ENCODE data around the gene POU2F3.

The POU2F3 gene

DNA sequence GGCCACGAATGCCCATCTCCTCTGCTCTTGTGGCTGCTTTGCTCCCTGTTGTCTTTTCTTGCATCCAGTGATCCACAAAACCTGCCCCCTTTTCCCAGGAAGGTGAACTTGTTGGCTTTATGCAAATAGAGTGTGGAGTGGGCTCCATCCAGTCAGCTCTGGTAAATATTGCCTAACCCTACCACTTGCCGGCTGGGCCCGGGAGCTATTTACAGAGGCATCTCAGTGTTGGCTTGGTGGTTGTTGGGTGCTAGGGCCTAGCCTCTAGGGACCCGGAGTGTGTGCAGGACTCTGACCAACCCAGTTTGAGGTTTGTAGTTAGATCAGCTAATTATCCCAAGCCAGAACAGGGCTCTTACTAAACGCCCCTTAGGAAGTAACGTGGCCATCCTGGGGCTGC is 44.3 kb downstream of the POU2F3 start:
- no peak for DNase-seq (ENCODE audit: low read depth)

DNA sequence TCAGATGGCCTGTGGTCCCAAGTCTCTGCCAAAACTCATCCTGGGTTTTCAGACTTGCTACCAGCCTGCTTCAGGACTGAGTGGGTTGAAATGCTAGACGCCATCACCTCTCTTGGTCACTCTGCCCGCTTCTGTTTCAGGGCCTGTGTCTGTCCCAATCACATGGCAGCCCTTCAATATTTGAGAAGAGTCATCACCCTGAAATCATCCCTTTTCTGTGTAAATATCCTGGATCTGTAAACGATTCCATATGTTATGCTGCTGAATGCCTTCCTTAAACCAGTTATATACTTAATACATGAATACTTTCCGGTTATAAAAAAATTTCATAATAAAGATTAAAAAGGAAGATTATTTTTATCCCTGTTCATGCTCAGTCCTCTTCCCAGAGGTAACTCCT is 45.3 kb downstream of the POU2F3 start:
- no peak for DNase-seq (ENCODE audit: low read depth)

DNA sequence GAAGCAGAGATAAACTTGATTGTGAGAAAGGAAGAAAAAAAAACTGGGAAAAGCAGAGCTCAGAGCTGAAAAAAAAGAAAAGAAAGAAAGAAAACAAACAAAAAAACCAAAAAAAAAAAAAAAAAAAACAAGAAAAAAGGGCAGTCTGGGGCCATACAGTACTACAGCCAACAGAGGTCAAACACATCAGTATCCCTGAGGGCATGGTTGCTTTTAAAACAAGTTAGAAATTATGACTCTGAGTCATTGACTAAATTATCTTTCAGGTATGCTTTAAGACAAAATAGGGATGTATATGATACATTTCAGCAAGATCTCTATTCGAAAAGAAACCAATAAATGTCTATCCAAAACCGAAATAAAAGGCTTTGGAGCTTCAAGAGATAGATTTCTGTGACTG is 48.1 kb downstream of the POU2F3 start:
- no peak for DNase-seq (ENCODE audit: low read depth)

DNA sequence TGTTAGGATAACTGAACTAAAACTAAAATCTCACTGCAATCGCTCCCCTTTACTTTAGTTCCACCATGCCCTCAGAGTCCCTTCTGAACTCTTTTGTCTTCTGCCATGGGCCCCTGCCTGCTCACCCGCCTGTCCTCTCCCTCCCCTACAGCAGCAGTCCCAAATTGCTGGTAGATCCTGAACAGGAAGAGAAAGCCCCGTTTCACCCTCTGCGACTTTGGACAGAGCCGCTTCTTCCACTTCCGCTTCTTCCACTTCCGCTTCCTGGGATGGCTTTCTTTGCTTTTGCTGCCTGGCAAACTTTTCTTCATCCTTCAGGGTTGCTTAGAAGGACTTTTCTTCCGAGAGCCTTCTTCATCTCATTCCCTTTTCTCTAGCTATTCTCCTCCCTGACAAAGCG is 49.5 kb downstream of the POU2F3 start:
- DNase-seq (ENCODE audit: low read depth) = no peak

DNA sequence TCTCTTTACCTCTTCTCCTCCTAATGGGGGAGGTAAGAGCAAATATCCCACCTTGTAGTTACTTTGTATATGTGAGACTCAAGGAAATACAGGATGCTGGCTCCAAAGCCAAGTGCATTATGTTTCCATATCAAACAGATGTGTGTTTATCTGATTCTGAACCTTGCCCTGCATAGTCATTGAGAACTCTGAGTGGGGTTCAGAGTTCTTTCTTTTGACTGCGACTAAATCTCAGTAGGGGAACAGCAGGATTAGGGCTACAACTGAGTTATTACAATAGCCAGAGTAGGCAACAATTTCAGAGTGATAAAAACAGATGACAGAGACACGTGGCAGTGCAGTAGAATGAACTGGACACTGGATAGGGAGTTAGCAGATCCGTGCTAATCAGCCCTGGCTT is 51.0 kb downstream of the POU2F3 start:
- DNase-seq (ENCODE audit: low read depth) = no peak

DNA sequence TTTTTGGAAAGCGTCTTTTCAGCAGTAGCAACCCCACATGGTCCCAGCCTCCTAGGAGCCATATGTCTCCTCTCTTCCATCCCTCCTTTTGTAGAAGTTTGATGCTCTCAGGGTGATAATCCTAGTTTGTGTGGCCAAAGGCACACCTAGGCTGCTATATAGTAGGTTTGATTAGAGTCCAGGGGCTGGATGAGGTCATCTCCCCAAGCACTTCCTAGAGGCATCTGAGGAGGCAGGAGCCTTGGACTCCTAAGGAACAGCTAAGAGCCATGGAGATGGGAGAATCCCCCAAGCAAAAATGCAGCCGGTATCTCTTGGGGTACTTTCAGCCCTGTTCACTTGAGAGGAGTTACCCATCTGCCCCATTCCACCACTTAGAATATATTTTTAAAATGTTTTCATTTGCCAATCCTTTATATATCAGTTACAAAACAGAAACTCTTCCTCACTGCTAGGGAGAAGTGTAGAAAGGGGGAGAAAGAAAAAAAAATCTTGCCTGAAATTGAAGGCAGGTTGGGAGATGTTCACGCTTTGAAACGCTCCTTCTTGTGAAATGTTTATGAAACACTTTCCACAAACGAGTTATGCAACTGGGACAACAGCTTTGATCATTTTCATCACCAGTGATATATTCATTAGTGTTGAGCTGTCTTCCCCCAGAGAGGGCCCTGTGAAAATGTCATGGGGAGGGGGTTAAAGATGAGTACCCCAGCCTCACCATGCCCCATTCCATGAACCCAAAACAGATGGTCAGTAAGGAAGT is 53.3 kb downstream of the POU2F3 start:
- no peak for DNase-seq (ENCODE audit: low read depth)

DNA sequence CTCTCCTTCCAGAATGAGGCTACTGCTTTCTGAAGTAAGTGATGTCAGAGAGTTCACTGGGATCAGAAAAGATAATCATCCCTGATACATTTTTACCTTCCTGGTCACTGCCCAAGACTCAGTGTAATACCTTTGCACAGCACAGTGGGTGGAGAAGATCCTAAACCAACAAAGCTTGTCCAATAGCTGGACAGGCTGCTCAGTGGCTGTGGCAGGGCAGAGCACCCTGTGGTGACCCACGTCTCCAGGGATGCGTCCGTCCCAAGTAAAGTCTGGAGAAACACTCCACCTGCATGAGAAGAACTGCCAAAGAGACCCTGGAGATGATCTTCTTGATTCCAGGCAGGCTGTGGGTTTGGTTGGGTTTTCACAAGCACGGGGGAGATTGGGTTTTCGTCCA is 54.2 kb downstream of the POU2F3 start:
- DNase-seq (ENCODE audit: low read depth) = no peak

DNA sequence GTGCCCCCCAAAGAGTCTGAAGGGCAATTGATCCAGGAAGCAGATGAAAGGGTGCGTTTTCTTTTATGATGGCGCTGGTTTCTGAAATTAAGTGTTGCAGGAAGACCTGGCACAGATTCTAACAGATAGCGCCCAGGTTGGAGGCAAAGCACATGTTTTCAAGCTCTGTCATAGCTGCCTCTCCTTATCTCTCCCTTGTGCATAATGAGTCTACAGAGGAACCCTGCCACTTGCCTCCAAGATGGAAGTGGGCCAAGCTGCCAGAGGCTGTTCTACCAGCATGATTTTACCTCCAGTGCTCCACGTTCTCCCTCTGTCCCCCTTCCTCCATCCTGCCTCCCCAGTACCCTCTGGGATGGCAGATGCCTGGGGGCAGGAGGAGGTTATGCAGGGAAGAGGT is 55.2 kb downstream of the POU2F3 start:
- DNase-seq (ENCODE audit: low read depth) = no peak

DNA sequence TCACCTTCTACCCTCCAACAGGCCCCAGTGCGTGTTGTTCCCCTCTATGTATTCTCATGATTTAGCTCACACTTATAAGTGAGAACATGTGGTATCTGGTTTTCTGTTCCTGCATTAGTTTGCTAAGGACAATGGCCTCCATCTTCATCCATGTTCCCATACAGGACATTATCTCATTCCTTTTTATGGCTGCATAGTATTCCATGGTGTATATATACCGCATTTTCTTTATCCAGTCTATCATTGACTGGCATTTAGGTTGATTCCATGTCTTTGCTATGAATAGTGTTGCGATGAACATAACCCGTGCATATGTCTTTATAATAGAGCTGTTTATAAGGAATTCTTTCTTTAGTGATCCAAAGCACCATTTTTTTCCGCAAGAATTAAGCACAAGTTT is 56.6 kb downstream of the POU2F3 start:
- no peak for DNase-seq (ENCODE audit: low read depth)

DNA sequence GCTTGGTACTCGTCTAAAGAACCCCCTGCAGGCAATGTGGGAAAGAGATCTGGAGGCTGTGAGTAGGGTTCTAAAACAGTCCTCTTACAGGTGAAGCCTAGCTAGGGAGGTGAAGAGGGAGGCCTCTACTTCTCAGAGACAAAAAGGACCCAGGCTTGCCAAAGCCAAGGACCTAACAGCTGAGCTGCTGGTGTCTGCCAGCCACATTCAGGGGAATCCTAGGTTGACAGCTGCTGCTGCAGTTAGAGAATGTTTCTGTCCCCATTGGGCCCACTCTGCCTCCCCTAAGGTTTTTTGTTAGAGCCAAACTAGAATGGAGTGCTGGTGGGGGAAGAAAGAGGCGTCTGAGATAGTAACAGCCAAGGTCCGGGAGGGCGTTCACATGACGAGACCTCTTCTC is 58.5 kb downstream of the POU2F3 start:
- DNase-seq (ENCODE audit: low read depth) = no peak

DNA sequence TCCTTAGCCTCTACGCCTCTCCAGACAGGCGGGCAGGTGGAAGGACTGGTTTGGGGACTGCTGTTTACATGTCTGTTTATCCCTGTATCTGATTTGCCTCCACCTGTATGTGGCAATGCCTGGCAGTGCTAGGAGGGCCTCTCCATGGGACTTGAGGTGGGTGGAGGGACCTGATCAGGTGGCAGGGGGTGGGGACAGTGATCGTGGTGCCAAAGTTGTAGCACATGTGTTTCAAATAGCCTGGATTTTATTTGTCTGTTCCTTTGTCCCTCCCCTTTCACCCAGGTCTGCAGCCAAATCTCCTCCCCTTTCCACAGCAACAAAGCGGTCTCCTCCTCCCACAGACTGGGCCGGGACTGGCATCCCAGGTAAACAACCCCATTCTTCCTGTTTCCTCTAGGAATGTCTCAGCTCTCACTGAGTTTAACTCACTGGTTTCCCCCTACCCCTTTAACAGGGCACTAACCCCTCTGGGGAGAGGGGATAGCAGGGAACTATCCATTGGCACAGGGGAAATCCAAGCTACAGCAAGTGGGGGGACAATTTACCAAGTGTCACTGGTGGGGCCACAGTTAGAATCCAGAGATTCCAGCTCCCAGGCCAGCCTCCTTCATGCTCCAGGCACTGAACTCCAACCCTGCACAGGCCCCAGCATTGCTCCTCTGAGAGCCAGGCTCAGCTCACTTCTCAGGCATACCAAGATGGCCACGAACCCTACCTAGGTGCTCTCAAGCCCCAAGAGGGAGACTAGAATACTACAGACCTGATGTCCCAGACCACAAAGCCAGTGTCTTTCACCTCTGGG is 62.3 kb downstream of the POU2F3 start:
- no peak for DNase-seq (ENCODE audit: low read depth)

DNA sequence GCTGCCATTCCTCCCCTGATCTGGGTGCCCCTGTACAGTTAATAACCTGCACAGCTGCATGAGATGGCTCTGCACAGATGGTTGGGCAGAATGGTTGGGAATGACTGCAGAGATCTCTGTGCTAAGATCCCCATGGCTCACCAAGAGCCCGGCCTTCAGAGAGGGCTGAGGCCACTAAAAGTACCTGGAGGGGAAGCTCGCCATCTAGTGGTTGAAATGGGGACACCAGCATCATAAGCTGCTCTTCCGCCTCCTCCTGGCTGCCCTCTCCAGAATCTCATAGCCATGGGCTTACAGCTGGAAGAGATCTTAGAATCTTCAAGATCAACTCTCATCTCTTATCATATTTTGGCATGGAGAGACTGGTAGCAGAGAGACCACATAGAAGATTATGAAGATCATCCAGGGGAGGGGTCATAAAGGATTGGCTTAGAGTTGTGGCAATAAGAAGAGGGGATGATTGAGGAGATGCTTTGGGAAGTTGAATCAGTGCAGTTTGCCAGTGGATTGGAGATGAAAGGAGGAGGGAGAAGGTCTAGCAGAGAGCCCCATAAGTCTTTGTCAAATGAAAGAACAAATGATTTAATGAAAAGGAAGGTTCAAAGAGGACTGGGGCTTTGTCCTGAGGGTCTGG is 63.2 kb downstream of the POU2F3 start:
- peak; percentile 16 for DNase-seq (ENCODE audit: low read depth)

DNA sequence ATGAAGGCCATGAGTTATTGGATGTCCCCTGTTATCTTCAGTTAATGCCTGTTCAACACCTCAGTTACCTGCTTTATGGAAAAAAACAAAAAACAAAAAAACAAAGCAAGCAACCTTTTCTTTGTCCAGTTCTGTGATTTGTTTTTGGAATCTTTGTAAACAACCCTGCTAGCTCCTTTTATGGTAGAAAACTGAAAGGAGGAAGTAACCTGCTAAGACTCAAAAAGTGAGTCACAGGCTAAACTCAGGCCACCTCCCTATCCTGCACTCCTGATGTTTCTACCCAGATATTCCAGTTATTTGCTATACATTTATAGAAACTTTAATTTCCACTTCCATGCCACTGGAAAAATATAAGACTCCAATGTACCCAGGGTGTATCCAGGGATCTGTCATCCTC is 64.6 kb downstream of the POU2F3 start:
- DNase-seq (ENCODE audit: low read depth) = no peak

DNA sequence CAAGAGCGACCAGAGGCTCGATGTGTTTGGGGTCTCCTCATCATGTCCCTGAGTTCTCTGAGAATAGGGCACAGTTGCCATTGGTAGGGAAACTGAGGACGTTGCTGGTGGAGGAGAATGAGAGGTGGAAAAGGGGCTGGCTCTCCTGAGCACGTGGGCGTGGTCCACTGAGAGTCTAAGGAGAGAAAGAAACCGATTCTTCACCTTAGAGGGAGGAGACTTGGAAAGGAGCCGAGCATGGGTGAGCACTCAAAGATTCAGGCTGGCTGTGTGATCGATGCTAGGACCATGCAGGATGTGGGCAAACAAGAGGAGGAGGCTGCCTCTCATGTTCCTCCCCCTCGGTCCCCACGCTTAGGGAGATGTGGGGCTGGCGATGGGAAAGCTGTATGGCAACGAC is 65.3 kb downstream of the POU2F3 start:
- no peak for DNase-seq (ENCODE audit: low read depth)

DNA sequence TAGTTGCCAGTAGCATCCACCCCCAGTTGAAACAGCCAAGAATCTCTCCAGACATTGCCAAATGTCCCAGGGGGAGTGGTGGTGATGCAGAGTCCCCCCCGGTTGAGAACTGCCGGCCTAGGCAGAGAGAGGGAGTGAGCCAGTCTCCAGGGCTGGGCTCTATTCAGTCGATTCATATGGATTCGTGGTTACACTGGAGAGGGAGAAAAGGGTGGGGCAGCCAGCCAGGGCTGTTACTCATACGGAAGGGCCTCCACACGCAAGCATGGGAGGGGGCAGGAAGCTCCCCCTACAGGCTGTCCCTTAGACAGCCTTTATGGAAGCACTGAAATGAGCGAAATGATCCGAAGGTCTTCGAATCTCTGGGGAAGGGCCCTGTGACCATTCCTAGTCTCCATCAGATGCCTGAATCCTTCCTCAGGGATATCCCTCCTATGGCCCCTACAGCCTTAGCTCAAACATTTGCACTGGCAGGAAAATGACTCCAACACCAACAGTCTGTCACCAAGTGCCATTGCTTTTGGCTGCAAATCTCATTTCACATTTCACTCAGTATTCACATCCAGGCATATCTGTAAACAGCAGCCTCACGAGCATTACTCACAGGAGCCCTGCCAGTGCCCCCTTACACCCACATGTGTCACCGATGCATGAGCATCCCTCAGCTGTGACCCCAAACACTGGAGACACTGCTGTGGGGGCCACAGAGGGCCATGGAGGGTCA is 66.7 kb downstream of the POU2F3 start:
- no peak for DNase-seq (ENCODE audit: low read depth)

DNA sequence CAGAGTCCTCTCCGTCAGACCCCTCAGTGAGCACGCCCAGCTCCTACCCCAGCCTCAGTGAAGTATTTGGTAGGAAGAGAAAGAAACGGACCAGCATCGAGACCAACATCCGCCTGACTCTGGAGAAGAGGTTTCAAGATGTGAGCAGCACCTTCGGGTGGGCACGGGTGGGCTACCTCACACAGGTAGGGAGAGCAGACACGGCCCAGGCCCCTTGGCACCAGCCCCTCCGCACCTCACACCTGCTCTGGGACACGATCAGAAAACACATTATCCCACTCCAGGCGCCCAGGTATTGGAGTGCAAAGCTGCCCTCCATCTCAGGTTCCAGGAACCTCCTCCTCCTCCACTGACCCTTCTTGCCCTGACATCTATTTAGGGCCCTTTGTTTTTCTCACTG is 67.5 kb downstream of the POU2F3 start:
- no peak for DNase-seq (ENCODE audit: low read depth)

DNA sequence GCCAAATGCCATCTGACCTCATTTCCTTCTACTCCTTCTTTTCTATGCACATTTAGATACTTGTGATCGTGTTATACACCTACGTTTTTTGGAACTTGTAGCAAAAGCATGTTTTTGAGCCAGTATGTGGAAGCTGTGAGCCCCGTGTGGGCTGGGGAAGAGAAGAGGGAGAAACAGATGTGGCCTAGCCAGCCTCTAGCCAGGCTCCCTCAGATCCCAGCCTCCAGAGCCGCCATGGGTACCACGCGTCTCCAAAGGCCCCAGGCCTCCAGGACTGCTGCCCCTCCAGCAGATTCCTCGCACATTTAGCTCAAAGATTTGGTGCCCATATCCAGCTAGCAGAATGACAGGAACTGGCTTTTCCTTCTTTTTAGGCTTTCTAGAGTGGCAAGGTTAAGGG is 68.1 kb downstream of the POU2F3 start:
- DNase-seq (ENCODE audit: low read depth) = no peak

DNA sequence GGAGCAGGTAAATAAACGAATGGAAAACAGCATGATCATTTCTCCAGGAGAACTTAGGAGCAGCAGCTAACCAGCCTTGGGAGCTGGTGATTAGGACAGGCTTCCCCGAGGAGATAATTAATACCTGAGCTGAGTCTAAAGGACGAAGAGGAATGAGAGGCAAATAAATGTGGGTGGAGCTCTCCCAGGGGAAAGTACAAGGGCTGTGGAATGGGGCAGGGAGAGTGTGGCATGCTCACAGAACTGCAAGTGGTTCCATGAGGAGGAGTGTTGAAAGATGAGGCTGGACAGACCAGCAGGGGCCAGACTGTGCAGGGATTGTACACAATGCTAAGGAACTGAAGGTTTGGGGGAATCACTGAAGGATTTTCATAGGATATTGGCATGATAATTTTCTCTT is 70.9 kb downstream of the POU2F3 start:
- no peak for DNase-seq (ENCODE audit: low read depth)

DNA sequence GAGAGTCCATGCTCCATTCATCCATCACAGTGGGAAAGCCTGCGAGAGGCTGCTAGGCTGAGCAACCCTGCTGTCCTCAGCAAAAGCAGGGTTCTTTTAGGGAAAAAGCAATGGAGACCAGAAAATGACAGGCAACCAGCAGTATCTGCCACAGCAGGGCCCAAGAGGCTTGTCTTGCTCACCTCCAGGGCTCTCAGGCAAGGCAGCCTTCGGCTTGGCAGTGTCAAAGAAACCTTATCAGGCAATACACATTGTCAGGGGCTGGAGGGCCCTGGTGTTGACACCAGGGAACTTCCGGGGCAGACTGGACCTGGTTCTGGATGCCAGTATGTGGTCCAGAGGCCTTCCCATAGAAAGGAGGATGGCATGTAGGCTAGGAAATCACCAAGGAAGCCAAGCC is 74.9 kb downstream of the POU2F3 start:
- DNase-seq (ENCODE audit: low read depth) = no peak

DNA sequence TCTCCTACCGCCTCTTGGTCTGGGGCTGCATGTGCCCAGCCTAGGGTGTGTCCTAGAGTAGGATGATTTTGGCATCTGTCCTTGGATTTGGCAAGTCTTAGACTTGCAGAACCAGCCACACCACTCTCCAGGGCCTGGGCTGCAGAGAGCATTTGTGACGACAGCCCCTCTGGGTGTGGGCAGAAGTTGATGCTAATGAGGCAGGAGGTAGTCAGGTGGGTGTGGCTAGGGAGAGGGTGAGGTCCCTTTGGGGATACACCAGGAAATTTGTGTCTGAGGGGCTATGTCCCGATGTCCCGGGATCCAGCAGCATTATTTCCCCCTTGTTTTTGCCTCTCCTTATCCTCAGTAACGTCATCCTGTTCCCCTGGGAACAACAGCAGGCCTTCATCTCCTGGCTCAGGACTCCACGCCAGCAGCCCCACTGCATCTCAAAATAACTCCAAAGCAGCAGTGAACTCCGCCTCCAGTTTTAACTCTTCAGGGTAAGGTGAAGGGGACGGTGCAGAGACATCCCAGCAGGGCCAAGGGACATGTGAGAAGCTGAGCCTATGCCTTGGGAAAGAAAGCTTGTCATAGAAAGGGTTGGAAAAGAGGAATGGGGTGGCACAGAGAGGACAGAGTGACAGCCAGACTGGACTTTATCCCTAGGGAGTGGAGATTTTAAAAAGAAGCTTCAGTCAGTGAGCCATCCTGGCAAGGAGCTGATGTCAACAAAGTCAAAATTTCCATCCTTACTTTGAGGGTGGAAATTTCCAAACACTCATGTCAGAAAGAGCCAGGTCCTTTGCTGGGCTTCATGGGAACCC is 77.1 kb downstream of the POU2F3 start:
- no peak for DNase-seq (ENCODE audit: low read depth)

DNA sequence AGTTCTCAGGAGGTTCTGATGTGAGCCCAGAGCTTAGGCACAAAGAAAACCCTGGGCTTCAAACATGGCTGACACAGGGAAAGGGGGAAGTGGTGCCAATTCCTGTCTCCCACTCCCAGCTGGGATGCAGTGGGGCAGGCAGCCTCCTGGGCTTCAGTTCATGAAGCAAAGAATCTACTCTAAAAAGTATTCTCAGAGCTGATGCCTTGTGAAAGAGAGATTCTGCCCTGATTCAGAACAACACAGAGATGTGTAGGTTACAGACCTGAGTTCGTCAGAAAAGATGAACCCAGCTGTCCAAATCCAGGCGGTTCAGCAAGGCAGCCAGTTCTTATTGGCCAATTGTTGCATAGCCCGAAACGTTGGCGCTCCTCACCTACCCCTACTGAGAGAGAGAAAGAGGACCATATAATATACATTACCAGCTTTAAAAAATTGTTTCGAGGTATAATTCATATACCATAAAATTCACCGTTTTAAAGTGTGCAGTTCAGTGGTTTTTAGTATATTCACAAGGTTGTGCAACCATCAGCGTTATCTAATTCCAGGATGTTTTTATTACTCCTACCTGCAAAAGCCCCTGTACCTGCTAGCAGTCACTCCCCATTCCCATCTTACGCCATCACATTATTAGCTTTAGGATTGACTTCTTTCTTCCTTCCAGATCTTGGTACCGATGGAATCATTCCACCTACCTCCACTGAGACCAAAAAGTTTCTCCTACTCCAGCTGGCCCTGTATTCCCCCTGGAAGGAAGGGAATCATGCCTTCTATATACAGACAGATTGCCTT is 77.9 kb downstream of the POU2F3 start:
- no peak for DNase-seq (ENCODE audit: low read depth)
